ENCODE data around the gene ACVR1B.

- TF ChIP-seq REST (tag by site-specific recombination; IDR thresholded peaks at IDR 0.05) (no peak), ZNF121 (tag by site-specific recombination; IDR thresholded peaks at IDR 0.05) (no peak), CTCF (tag by site-specific recombination; IDR thresholded peaks at IDR 0.05) (no peak), OSR2 (tag by site-specific recombination; IDR thresholded peaks at IDR 0.05) (no peak), TCF7L2 (IDR thresholded peaks at IDR 0.05; ENCODE audit: borderline replicate concordance, low read depth, low read length) (no peak), SALL2 (tag by site-specific recombination; IDR thresholded peaks at IDR 0.05; ENCODE audit: borderline replicate concordance) (no peak), ZNF639 (tag by site-specific recombination; IDR thresholded peaks at IDR 0.05) (no peak), ZNF274 (IDR thresholded peaks at IDR 0.05; ENCODE audit: low read length) (no peak), ZNF274 (tag by site-specific recombination; IDR thresholded peaks at IDR 0.05; ENCODE audit: borderline replicate concordance) (no peak), ZNF707 (tag by site-specific recombination; IDR thresholded peaks at IDR 0.05) (no peak), ZNF366 (tag by site-specific recombination; conservative IDR thresholded peaks at IDR 0.05) (no peak), KLF7 (tag by site-specific recombination; IDR thresholded peaks at IDR 0.05; ENCODE audit: borderline replicate concordance) (no peak), GFI1B (tag by site-specific recombination; IDR thresholded peaks at IDR 0.05) (no peak)
Measured at GRCh38 chr12:51984657-51985056, 33.2 kb downstream of the ACVR1B start.

Measured in HEK293 (cell line).